ENCODE measurements around the gene MRPL23.

The MRPL23 gene

DNA sequence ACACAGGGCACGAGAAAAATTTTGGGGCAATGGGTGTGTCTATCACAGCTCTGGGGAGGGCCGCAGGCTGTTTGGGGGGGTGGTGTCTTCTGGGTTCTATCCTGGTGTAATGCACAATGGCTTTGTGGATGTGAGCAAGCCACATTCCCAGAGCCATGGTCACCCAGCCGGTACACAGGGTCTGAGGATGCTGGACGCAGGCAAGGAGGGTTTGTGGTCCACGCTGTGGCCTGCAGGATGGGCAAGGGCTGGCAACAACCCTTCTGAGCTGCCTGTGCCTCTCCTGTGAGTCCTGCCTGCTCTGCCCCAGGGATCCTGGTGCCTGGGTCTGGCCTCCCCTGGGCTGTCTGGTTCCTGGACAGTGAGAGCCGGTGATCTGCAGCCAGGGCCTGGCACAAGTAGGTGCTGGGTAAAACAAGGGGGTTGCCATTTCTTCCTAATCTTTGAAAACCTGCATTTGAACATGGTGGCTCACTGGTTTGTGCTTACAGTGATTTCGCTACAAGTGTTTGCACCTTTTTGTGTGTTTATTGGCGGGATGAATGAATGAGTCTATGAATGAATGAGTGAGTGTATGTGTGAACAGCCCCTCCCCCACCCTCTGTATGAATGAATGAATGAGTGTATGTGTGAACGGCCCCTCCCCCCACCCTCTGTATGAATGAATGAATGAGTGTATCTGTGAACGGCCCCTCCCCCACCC is 4.4 kb upstream of the MRPL23 start:
- H3K36me3 ChIP-seq (ENCODE audit: control insufficient read depth in 5 of 5, insufficient read depth in 5 of 5, low read length in 5 of 5) = peaks cover 0 to 3% (median 0%) of the 10 kb centered on the region in 5 donors
- H3K4me3 ChIP-seq (ENCODE audit: low read depth in 1 of 5, low read length in 5 of 5) = no peak overlapping the region
- H3K9ac ChIP-seq (ENCODE audit: low read length in 5 of 5) = no peak overlapping the region
- peaks cover 0 to 4% (median 0%) of the 10 kb centered on the region in 5 donors for H3K9me3 ChIP-seq (ENCODE audit: control insufficient read depth in 5 of 5, low read length in 5 of 5)
- H3K27me3 ChIP-seq (ENCODE audit: control insufficient read depth in 5 of 5, insufficient read depth in 4 of 5, low read length in 5 of 5) = peaks cover 0 to 11% (median 6%) of the 10 kb centered on the region in 5 donors
- no peak overlapping the region for H3K27ac ChIP-seq (ENCODE audit: low read depth, low read length)
- peaks cover 0 to 33% (median 24%) of the 10 kb centered on the region in 5 donors for H3K4me1 ChIP-seq (ENCODE audit: control insufficient read depth in 5 of 5, insufficient read depth in 5 of 5, low read length in 5 of 5)

DNA sequence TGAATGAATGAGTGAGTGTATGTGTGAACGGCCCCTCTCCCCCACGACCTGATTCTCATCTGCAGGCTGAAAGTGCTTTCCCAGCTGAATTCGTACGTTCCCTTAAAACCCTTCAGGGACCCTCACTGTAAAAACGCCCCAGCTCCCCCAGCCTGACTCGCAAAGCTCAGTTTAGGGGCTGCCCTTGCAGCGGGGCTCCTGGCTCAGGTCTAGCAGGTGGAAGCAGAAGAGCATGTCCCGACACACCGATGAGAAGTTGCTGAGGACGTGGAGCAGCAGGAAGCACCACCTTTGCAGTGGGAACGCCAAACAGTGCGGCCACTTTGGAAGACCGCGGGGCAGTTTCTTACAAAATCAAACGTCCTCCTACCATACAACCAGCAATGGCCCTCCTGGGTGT is 3.6 kb upstream of the MRPL23 start:
- Histone ChIP-seq H3K27ac (ENCODE audit: low read depth, low read length) (no peak overlapping the region), H3K9me3 (ENCODE audit: control insufficient read depth in 5 of 5, low read length in 5 of 5) (peaks cover 0 to 4% (median 0%) of the 10 kb centered on the region in 5 donors), H3K4me3 (ENCODE audit: low read depth in 1 of 5, low read length in 5 of 5) (peak overlapping the region in 1 of 5 donors; percentile 11), H3K36me3 (ENCODE audit: control insufficient read depth in 5 of 5, insufficient read depth in 5 of 5, low read length in 5 of 5) (peaks cover 0 to 3% (median 0%) of the 10 kb centered on the region in 5 donors), H3K9ac (ENCODE audit: low read length in 5 of 5) (no peak overlapping the region), H3K4me1 (ENCODE audit: control insufficient read depth in 5 of 5, insufficient read depth in 5 of 5, low read length in 5 of 5) (peaks cover 0 to 26% (median 19%) of the 10 kb centered on the region in 5 donors), H3K27me3 (ENCODE audit: control insufficient read depth in 5 of 5, insufficient read depth in 4 of 5, low read length in 5 of 5) (peaks cover 0 to 9% (median 0%) of the 10 kb centered on the region in 5 donors)

DNA sequence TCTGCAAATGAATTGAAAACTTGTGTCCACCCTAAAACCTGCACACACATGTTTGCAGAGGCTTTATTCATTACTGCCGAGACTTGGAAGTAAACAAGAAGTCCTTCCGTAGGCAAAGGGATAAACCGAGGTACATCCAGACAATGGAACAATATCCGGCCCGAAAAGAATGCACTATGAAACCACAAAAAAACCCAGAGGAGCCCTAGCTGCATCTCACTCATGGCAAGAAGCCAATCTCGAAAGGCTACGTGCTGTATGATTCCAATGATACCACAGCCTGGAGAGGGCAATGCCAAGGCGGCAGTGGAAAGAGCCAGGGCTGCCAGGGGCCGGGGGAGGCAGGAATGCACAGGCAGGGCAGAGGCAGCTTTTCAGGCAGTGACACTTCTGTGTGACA is 3.2 kb upstream of the MRPL23 start:
- H3K9ac ChIP-seq (ENCODE audit: low read length in 5 of 5) = no peak overlapping the region
- H3K27ac ChIP-seq (ENCODE audit: low read depth, low read length) = no peak overlapping the region
- H3K4me1 ChIP-seq (ENCODE audit: control insufficient read depth in 5 of 5, insufficient read depth in 5 of 5, low read length in 5 of 5) = peaks cover 0 to 22% (median 14%) of the 10 kb centered on the region in 5 donors
- H3K36me3 ChIP-seq (ENCODE audit: control insufficient read depth in 5 of 5, insufficient read depth in 5 of 5, low read length in 5 of 5) = peaks cover 0 to 3% (median 0%) of the 10 kb centered on the region in 5 donors
- H3K27me3 ChIP-seq (ENCODE audit: control insufficient read depth in 5 of 5, insufficient read depth in 4 of 5, low read length in 5 of 5) = peaks cover 0 to 7% (median 0%) of the 10 kb centered on the region in 5 donors
- peak overlapping the region in 1 of 5 donors; percentile 11 for H3K4me3 ChIP-seq (ENCODE audit: low read depth in 1 of 5, low read length in 5 of 5)
- H3K9me3 ChIP-seq (ENCODE audit: control insufficient read depth in 5 of 5, low read length in 5 of 5) = peaks cover 0 to 4% (median 0%) of the 10 kb centered on the region in 5 donors

DNA sequence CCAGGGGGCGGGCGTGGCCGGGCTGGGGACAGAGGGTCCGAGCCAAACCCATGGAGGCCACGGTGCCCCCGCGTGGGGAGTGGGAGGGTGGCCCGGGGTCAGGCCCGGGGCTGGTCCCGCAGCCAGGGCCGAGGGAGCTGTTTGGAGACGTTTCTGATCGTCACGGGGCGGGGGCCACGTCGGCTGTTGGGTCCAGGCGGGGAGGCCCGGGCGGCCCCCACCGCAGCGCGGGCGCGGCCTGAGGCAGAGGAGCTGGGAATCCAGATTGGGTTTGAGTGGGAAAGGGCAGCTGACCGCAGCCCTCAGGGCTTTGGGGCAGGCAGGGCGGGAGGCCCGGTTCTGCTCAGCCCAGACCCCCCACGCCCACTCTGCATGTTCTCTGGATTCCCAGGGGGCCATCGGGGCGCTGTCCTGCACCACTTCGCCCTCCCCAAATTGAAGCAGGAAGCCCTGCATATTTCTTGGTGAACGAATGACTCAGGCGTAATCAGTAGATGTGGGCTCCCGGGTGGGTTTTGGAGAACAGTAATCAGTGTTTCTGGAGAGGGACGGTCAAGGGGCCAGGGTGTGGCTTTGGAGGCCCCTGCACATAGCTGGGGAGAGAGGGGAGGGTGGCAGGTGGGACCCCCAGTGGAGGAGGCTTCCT is 583 bp downstream of the MRPL23 start:
- Histone ChIP-seq H3K4me3 (ENCODE audit: low read depth in 1 of 5, low read length in 5 of 5) (no peak overlapping the region), H3K27me3 (ENCODE audit: control insufficient read depth in 5 of 5, insufficient read depth in 4 of 5, low read length in 5 of 5) (no peaks in the 10 kb centered on the region), H3K27ac (ENCODE audit: low read depth, low read length) (no peak overlapping the region), H3K36me3 (ENCODE audit: control insufficient read depth in 5 of 5, insufficient read depth in 5 of 5, low read length in 5 of 5) (no peaks in the 10 kb centered on the region), H3K9me3 (ENCODE audit: control insufficient read depth in 5 of 5, low read length in 5 of 5) (no peaks in the 10 kb centered on the region), H3K9ac (ENCODE audit: low read length in 5 of 5) (no peak overlapping the region), H3K4me1 (ENCODE audit: control insufficient read depth in 5 of 5, insufficient read depth in 5 of 5, low read length in 5 of 5) (peaks cover 0 to 13% (median 6%) of the 10 kb centered on the region in 5 donors)

DNA sequence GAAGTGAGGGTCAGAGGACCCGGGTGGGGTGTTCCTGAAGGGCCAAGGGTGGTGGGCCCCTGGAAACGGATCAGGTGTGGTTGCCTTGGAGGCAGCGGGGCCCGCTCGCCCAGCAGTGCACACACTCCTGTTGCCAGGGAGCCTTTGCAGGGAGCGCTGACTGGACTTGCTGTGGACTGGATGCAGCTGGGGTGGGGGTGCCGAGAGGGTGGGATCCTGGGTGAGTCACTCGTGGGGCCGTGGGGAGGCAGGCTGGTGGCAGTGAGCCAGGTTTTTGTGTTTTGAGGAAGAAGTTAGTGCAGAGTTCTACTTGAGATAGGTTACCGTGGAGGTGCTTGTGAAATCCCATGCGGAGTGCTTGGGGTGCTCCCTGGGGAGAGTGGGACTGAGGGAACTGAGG is 1.3 kb downstream of the MRPL23 start:
- Histone ChIP-seq H3K9ac (ENCODE audit: low read length in 5 of 5) (no peak overlapping the region), H3K27ac (ENCODE audit: low read depth, low read length) (no peak overlapping the region), H3K36me3 (ENCODE audit: control insufficient read depth in 5 of 5, insufficient read depth in 5 of 5, low read length in 5 of 5) (no peaks in the 10 kb centered on the region), H3K4me3 (ENCODE audit: low read depth in 1 of 5, low read length in 5 of 5) (no peak overlapping the region), H3K27me3 (ENCODE audit: control insufficient read depth in 5 of 5, insufficient read depth in 4 of 5, low read length in 5 of 5) (no peaks in the 10 kb centered on the region), H3K4me1 (ENCODE audit: control insufficient read depth in 5 of 5, insufficient read depth in 5 of 5, low read length in 5 of 5) (peaks cover 0 to 10% (median 5%) of the 10 kb centered on the region in 5 donors), H3K9me3 (ENCODE audit: control insufficient read depth in 5 of 5, low read length in 5 of 5) (no peaks in the 10 kb centered on the region)

DNA sequence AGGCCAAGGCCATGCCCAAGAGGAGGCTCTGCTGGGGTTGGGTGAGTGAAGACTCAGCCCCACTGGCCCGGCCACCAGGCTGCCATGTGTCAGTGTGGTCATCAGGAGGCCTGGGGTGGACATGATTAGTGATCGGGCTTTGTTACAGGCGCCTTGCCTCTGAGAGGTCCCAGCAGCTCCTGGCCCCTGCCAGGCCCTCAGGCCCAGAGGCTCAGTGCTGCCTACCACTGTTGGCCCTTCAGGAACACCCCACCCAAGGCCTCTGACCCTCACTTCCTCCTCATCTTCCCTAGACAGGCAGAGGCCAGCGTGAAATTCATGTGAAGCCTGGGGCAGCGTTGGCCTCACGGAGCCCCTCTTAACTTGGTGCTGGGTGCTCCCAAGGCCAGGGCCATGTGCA is 2.2 kb downstream of the MRPL23 start:
- peaks cover 0 to 2% (median 0%) of the 10 kb centered on the region in 5 donors for H3K4me1 ChIP-seq (ENCODE audit: control insufficient read depth in 5 of 5, insufficient read depth in 5 of 5, low read length in 5 of 5)
- H3K27ac ChIP-seq (ENCODE audit: low read depth, low read length) = no peak overlapping the region
- no peaks in the 10 kb centered on the region for H3K9me3 ChIP-seq (ENCODE audit: control insufficient read depth in 5 of 5, low read length in 5 of 5)
- no peaks in the 10 kb centered on the region for H3K36me3 ChIP-seq (ENCODE audit: control insufficient read depth in 5 of 5, insufficient read depth in 5 of 5, low read length in 5 of 5)
- H3K4me3 ChIP-seq (ENCODE audit: low read depth in 1 of 5, low read length in 5 of 5) = no peak overlapping the region
- H3K27me3 ChIP-seq (ENCODE audit: control insufficient read depth in 5 of 5, insufficient read depth in 4 of 5, low read length in 5 of 5) = no peaks in the 10 kb centered on the region
- H3K9ac ChIP-seq (ENCODE audit: low read length in 5 of 5) = no peak overlapping the region

DNA sequence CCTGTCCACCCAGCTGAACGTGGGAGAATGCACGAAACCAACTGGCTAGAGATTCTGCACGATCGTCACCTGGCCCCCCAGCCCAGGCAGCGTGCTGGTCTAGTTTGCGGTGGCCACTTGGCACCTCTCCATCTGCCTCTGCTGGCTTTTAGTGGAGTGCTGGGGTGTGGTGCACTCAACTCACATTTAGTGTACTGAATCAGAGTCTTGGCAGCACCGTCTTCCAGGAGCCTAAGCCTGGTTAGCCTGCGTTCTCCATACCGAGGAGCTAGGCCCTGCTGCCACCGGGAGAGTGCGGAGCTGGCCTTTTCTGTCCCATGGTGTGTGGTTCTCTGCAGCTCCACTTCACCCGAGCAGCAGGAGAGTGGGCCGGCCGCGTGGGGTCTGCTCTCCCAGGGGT is 2.8 kb downstream of the MRPL23 start:
- no peaks in the 10 kb centered on the region for H3K27me3 ChIP-seq (ENCODE audit: control insufficient read depth in 5 of 5, insufficient read depth in 4 of 5, low read length in 5 of 5)
- no peaks in the 10 kb centered on the region for H3K36me3 ChIP-seq (ENCODE audit: control insufficient read depth in 5 of 5, insufficient read depth in 5 of 5, low read length in 5 of 5)
- H3K9me3 ChIP-seq (ENCODE audit: control insufficient read depth in 5 of 5, low read length in 5 of 5) = no peaks in the 10 kb centered on the region
- no peak overlapping the region for H3K4me3 ChIP-seq (ENCODE audit: low read depth in 1 of 5, low read length in 5 of 5)
- H3K27ac ChIP-seq (ENCODE audit: low read depth, low read length) = no peak overlapping the region
- H3K4me1 ChIP-seq (ENCODE audit: control insufficient read depth in 5 of 5, insufficient read depth in 5 of 5, low read length in 5 of 5) = no peaks in the 10 kb centered on the region
- H3K9ac ChIP-seq (ENCODE audit: low read length in 5 of 5) = no peak overlapping the region

DNA sequence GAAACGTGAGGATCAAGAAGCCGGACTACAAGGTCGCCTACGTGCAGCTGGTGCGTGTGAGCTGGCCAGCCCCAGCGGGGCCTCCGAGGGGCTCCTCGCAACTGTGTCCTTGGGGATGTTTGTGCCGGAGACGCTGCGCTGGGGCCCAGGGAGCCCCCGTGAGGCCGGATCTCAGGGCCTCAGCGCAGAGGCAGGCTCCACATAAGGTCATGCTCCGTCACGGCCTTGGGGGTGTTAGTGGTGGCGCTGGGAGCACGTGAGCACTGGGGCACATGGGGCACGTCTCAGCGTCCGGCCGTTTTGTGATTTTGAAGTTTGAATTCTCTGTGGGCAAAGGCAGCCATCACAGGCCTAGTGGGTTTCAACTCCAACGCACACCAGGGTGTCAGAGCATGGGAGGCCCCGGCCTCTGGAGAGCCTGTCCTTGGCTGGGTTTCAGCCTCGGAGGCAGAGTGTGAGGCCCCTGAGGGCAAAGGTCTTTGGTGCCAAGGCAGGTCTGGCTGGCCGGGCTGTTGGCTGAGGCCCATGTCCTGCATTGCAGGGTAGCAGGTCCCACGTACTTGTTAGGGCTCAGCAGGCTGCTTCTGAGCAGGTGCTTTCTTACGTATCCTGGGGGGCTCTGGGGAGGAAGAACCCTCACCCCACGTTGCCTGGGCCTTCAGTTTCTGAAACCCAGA is 5.8 kb downstream of the MRPL23 start:
- no peaks in the 10 kb centered on the region for H3K4me1 ChIP-seq (ENCODE audit: control insufficient read depth in 5 of 5, insufficient read depth in 5 of 5, low read length in 5 of 5)
- H3K36me3 ChIP-seq (ENCODE audit: control insufficient read depth in 5 of 5, insufficient read depth in 5 of 5, low read length in 5 of 5) = no peaks in the 10 kb centered on the region
- H3K4me3 ChIP-seq (ENCODE audit: low read depth in 1 of 5, low read length in 5 of 5) = no peak overlapping the region
- H3K9ac ChIP-seq (ENCODE audit: low read length in 5 of 5) = no peak overlapping the region
- no peak overlapping the region for H3K27ac ChIP-seq (ENCODE audit: low read depth, low read length)
- H3K9me3 ChIP-seq (ENCODE audit: control insufficient read depth in 5 of 5, low read length in 5 of 5) = no peaks in the 10 kb centered on the region
- no peaks in the 10 kb centered on the region for H3K27me3 ChIP-seq (ENCODE audit: control insufficient read depth in 5 of 5, insufficient read depth in 4 of 5, low read length in 5 of 5)

DNA sequence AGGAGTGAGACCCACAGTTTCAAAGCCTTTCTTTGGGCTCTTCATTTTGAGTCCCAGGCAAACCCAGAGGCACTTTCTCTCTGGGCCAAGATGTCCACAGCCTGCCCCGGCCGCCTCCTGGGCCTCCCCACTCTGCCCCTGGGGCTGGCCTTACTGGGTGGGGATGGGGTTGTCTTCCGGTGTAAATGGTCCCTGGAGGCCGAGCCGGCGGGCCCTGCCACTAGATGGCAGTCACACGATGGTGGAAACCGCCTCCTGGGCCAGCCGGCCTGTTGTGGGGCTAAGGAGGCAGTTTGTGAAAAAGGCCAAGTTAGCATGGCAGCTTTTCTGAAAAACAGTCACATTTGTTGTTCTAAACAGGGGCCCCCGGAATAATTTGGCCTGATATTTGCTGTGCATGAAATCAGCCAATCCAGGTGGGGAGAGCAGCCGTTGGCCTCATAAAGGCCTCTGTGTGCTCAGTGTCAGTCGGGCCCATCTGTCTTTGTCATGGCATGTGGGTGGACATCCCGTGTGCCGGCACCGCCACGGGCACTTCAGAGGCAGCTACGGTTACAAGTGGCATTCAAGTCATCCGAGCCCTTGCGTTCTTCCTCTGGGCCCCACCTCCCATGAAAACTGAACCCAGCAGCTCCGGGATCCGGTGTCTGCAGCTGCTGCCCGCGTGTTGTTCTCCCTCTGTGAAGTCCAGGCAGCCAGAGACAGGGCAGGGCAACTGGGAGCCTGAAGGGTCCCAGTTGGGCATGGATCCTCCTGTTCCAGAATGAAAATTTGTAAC is 6.5 kb downstream of the MRPL23 start:
- H3K27me3 ChIP-seq (ENCODE audit: control insufficient read depth in 5 of 5, insufficient read depth in 4 of 5, low read length in 5 of 5) = no peaks in the 10 kb centered on the region
- no peaks in the 10 kb centered on the region for H3K9me3 ChIP-seq (ENCODE audit: control insufficient read depth in 5 of 5, low read length in 5 of 5)
- no peak overlapping the region for H3K4me3 ChIP-seq (ENCODE audit: low read depth in 1 of 5, low read length in 5 of 5)
- H3K36me3 ChIP-seq (ENCODE audit: control insufficient read depth in 5 of 5, insufficient read depth in 5 of 5, low read length in 5 of 5) = no peaks in the 10 kb centered on the region
- no peak overlapping the region for H3K27ac ChIP-seq (ENCODE audit: low read depth, low read length)
- H3K4me1 ChIP-seq (ENCODE audit: control insufficient read depth in 5 of 5, insufficient read depth in 5 of 5, low read length in 5 of 5) = no peaks in the 10 kb centered on the region
- no peak overlapping the region for H3K9ac ChIP-seq (ENCODE audit: low read length in 5 of 5)

All from subcutaneous abdominal adipose tissue (tissue), 5 donors.